HepG2 (cell line): ENCODE results near the gene CARD16. TPM values are rescaled to one million over a fixed set of nuclear protein-coding genes. Genes with fewer than 3 reads are reported as not detected.

ENCODE experiments used
- AFF4 ChIP-seq: sonication (generic); formaldehyde crosslinking; IDR thresholded peaks from 2 replicates; pipeline ENCODE4 v1.4.0; 2020; ENCODE audit warnings: missing genetic modification reagents
- ATF4 ChIP-seq, 2 experiments: fragments of 450-650 bp in 1 of 2; sonication (generic) in 1 of 2; formaldehyde crosslinking; IDR thresholded peaks; 2 replicates each; pipeline versions ENCODE4 v1.5.0 to v1.8.0; 2020 to 2022; ENCODE audit warnings: mild to moderate bottlenecking in 1 of 2, missing genetic modification reagents in 1 of 2
- DMAP1 ChIP-seq: IDR thresholded peaks from 2 replicates; pipeline ENCODE4 v1.6.1; 2016
- EEA1 ChIP-seq: sonication (generic); formaldehyde crosslinking; IDR thresholded peaks from 2 replicates; pipeline ENCODE4 v1.5.1; 2020; ENCODE audit warnings: mild to moderate bottlenecking, missing genetic modification reagents, borderline replicate concordance
- ELF3 ChIP-seq: IDR thresholded peaks from 2 replicates; pipeline ENCODE4 v1.6.1; 2016; ENCODE audit warnings: missing genetic modification reagents, missing compliant biosample characterization
- FOXO1 ChIP-seq: sonication (generic); formaldehyde crosslinking; IDR thresholded peaks from 2 replicates; pipeline ENCODE4 v1.4.0; 2020; ENCODE audit warnings: missing genetic modification reagents
- HNF4A ChIP-seq: sonication (generic); formaldehyde crosslinking; IDR thresholded peaks from 2 replicates; pipeline ENCODE4 v1.4.0; 2020; ENCODE audit warnings: missing genetic modification reagents
- HOXA3 ChIP-seq: sonication (generic); formaldehyde crosslinking; IDR thresholded peaks from 2 replicates; pipeline ENCODE4 v1.5.0; 2020; ENCODE audit warnings: missing genetic modification reagents
- MBNL3 ChIP-seq: fragments of 250-450 bp; sonication (Bioruptor Pico); conservative IDR thresholded peaks from 2 replicates; pipeline ENCODE4 v1.8.0; 2022; ENCODE audit warnings: mild to moderate bottlenecking, inconsistent platforms
- MEIS2 ChIP-seq: sonication (generic); formaldehyde crosslinking; IDR thresholded peaks from 2 replicates; pipeline ENCODE4 v1.9.0; 2021; ENCODE audit warnings: mild to moderate bottlenecking, missing genetic modification reagents
- MTF1 ChIP-seq: sonication (generic); formaldehyde crosslinking; IDR thresholded peaks from 2 replicates; pipeline ENCODE4 v1.5.0; 2020; ENCODE audit warnings: missing genetic modification reagents
- MYPOP ChIP-seq: sonication (generic); formaldehyde crosslinking; IDR thresholded peaks from 2 replicates; pipeline ENCODE4 v1.8.1; 2023; ENCODE audit warnings: mild to moderate bottlenecking, moderate library complexity, missing genetic modification reagents
- NR2C2 ChIP-seq: sonication (generic); formaldehyde crosslinking; IDR thresholded peaks from 2 replicates; pipeline ENCODE4 v1.4.0; 2020; ENCODE audit warnings: missing genetic modification reagents, mild to moderate bottlenecking, moderate library complexity, borderline replicate concordance
- NR2F6 ChIP-seq, 2 experiments: IDR thresholded peaks; 2 replicates each; pipeline ENCODE4 v1.6.1; 2016; ENCODE audit warnings: antibody characterized with exemption in 1 of 2, mild to moderate bottlenecking in 1 of 2
- SIX1 ChIP-seq: sonication (generic); formaldehyde crosslinking; IDR thresholded peaks from 2 replicates; pipeline ENCODE4 v1.4.0; 2020; ENCODE audit warnings: missing genetic modification reagents, borderline replicate concordance
- SKI ChIP-seq: fragments of 450-650 bp; IDR thresholded peaks from one replicate; pipeline ENCODE4 v1.6.1; 2018; ENCODE audit warnings: mild to moderate bottlenecking; ENCODE audit not compliant: partially characterized antibody
- ZBTB14 ChIP-seq: sonication (generic); formaldehyde crosslinking; IDR thresholded peaks from 2 replicates; pipeline ENCODE4 v1.4.0; 2020; ENCODE audit warnings: missing genetic modification reagents
- ZNF317 ChIP-seq: sonication (generic); formaldehyde crosslinking; IDR thresholded peaks from 2 replicates; pipeline ENCODE4 v1.5.0; 2020; ENCODE audit warnings: mild to moderate bottlenecking, missing genetic modification reagents
- ZNF513 ChIP-seq: sonication (generic); formaldehyde crosslinking; conservative IDR thresholded peaks from 2 replicates; pipeline ENCODE4 v1.5.0; 2020; ENCODE audit warnings: missing genetic modification reagents
- ZNF589 ChIP-seq: sonication (generic); formaldehyde crosslinking; conservative IDR thresholded peaks from 2 replicates; pipeline ENCODE4 v1.8.0; 2022; ENCODE audit warnings: mild to moderate bottlenecking, moderate library complexity, missing genetic modification reagents
- ZNF619 ChIP-seq: sonication (generic); formaldehyde crosslinking; IDR thresholded peaks from 2 replicates; pipeline ENCODE4 v1.4.0; 2020; ENCODE audit warnings: mild to moderate bottlenecking, missing genetic modification reagents
- ZNF644 ChIP-seq: IDR thresholded peaks from 2 replicates; pipeline ENCODE4 v1.6.1; 2016; ENCODE audit warnings: low read depth
- ZNF766 ChIP-seq: sonication (generic); formaldehyde crosslinking; IDR thresholded peaks from 2 replicates; pipeline ENCODE4 v1.5.0; 2020; ENCODE audit warnings: missing genetic modification reagents, borderline replicate concordance
- ZZZ3 ChIP-seq: sonication (generic); formaldehyde crosslinking; IDR thresholded peaks from 2 replicates; pipeline ENCODE4 v1.4.0; 2020; ENCODE audit warnings: missing genetic modification reagents, mild to moderate bottlenecking, borderline replicate concordance
- polyA plus RNA-seq, 8 experiments: library from polyadenylated mRNA; depleted of rRNA in 3 of 8; stranded (reverse) in 7 of 8; unstranded in 1 of 8; fragments of >200 nt; fragmentation: Illumina TruSeq in 4 of 8; extraction: Trizol in 4 of 8; gene quantifications; 2 replicates each; pipeline versions ENCODE4 v1.2.1 to v1.2.3, GENCODE V29; 2011 to 2016; ENCODE audit warnings: low read depth in 4 of 8, missing spikeins in 1 of 8, mixed read lengths in 1 of 8; ENCODE audit not compliant: insufficient read depth in 1 of 8
- total RNA-seq, 5 experiments: library from RNA; depleted of rRNA; stranded (reverse); fragments of >200 nt; fragmentation: Illumina TruSeq; extraction: Trizol; gene quantifications; 2 replicates each; pipeline ENCODE4 v1.2.3, GENCODE V29; 2016; ENCODE audit warnings: low read depth in 1 of 5

Gene CARD16
- total and polyA plus RNA-seq, 2 of the 13 experiments (the other 11 are each of a cell fraction or from before 2014, with no cell fraction given): 0.34 TPM; not detected in 1

- TF ChIP-seq AFF4 (CRISPR knock-in tag): no peak
- no peak for TF ChIP-seq DMAP1 (CRISPR knock-in tag)
- 0 out of 2 replicates have a peak, but pooled peaks have one; percentile 14 for TF ChIP-seq ELF3 (CRISPR knock-in tag)
- TF ChIP-seq ATF4 (CRISPR knock-in tag; IDR thresholded peaks at IDR 0.05): peak in 1 of 2 experiments; percentile 90; a peak in 2 of 4 replicates
- TF ChIP-seq MTF1 (CRISPR knock-in tag): no peak
- TF ChIP-seq NR2C2 (CRISPR knock-in tag): peak; percentile 24; the same call in 1 of the 2 replicates
- TF ChIP-seq ZNF589: no peak
- TF ChIP-seq HNF4A: peak; percentile 56
- TF ChIP-seq MYPOP: no peak
- TF ChIP-seq ZZZ3 (CRISPR knock-in tag): no peak
- no peak for TF ChIP-seq EEA1 (CRISPR knock-in tag)
- TF ChIP-seq SKI: no peak
- TF ChIP-seq ZNF644 (CRISPR knock-in tag): 0 out of 2 replicates have a peak, but pooled peaks have one; percentile 16
- TF ChIP-seq ZNF619: no peak
- TF ChIP-seq FOXO1 (CRISPR knock-in tag): peak; percentile 63; the same call in 1 of the 2 replicates
- peak; percentile 37; the same call in 1 of the 2 replicates for TF ChIP-seq NR2F6 (IDR thresholded peaks at IDR 0.05)
- TF ChIP-seq NR2F6 (CRISPR knock-in tag; IDR thresholded peaks at IDR 0.05): no peak
- TF ChIP-seq ZNF513 (CRISPR knock-in tag): no peak
- no peak for TF ChIP-seq SIX1 (CRISPR knock-in tag)
- no peak for TF ChIP-seq ZNF766 (CRISPR knock-in tag)
- TF ChIP-seq HOXA3: no peak
- TF ChIP-seq ZNF317 (CRISPR knock-in tag): no peak
- no peak for TF ChIP-seq MEIS2
- TF ChIP-seq ZBTB14 (CRISPR knock-in tag): no peak
- no peak for TF ChIP-seq MBNL3 (CRISPR knock-in tag)
Measured at GRCh38 chr11:105004021-105004420, 41.1 kb downstream of the CARD16 start (continued).
